Natural killer cell (primary cell): Measurements from ENCODE around the gene ZGPAT. TPM values are rescaled to one million over a fixed set of nuclear protein-coding genes. Genes with fewer than 3 reads are reported as not detected.

Source experiments
- ATAC-seq, 3 donors: fragments of 150-1000 bp in 2 of 3; fragments of 200-7000 bp in 1 of 3; cut with Tn5 transposase; 1 replicate in 1 of 3; 2 replicates in 2 of 3; pipeline ENCODE4 v1.10.0; 2021; ENCODE audit warnings: mild to moderate bottlenecking in 2 of 3, moderate library complexity in 2 of 3
- DNase-seq, 2 donors: peaks; one replicate each; pipeline versions ENCODE4 v3.0.0 to v3.0.0-alpha.2; 2013 to 2021; ENCODE audit warnings: mixed read lengths in 1 of 2
- H3K27ac ChIP-seq: one replicate; pipeline ENCODE4 v1.5.1; 2013; ENCODE audit warnings: mild to moderate bottlenecking, low read length
- H3K27me3 ChIP-seq: one replicate; pipeline ENCODE4 v1.6.1; 2013; ENCODE audit warnings: low read length; ENCODE audit not compliant: control insufficient read depth, insufficient read depth
- H3K36me3 ChIP-seq: one replicate; pipeline ENCODE4 v1.6.1; 2013; ENCODE audit warnings: low read length; ENCODE audit not compliant: control insufficient read depth, insufficient read depth
- H3K4me1 ChIP-seq: one replicate; pipeline ENCODE4 v1.6.1; 2013; ENCODE audit warnings: low read length; ENCODE audit not compliant: control insufficient read depth, insufficient read depth
- H3K4me3 ChIP-seq: one replicate; pipeline ENCODE4 v1.5.1; 2013; ENCODE audit warnings: low read length
- H3K9me3 ChIP-seq: one replicate; pipeline ENCODE4 v1.6.1; 2013; ENCODE audit warnings: low read length; ENCODE audit not compliant: control insufficient read depth, insufficient read depth
- H3K27ac Mint-ChIP-seq, 2 donors: one replicate each; pipeline ENCODE4 v1.8.0; 2022; ENCODE audit warnings: mild to moderate bottlenecking in 2 of 2, mixed read lengths in 2 of 2, moderate library complexity in 1 of 2
- H3K27me3 Mint-ChIP-seq, 2 donors: one replicate each; pipeline ENCODE4 v1.8.0; 2022; ENCODE audit warnings: low read depth in 2 of 2, mixed read lengths in 2 of 2
- H3K36me3 Mint-ChIP-seq: one replicate; pipeline ENCODE4 v1.8.0; 2022; ENCODE audit warnings: mixed read lengths
- H3K4me1 Mint-ChIP-seq, 2 donors: one replicate each; pipeline ENCODE4 v1.8.0; 2022; ENCODE audit warnings: mixed read lengths in 2 of 2
- H3K4me3 Mint-ChIP-seq: one replicate; pipeline ENCODE4 v1.8.0; 2022; ENCODE audit warnings: mild to moderate bottlenecking, moderate library complexity, mixed read lengths
- H3K9me3 Mint-ChIP-seq, 2 donors: one replicate each; pipeline ENCODE4 v1.8.0; 2022; ENCODE audit warnings: mixed read lengths in 2 of 2
- CTCF ChIP-seq: fragments of 200-600 bp; IDR thresholded peaks from one replicate; pipeline ENCODE4 v1.8.0; 2022; ENCODE audit warnings: antibody characterized with exemption
- WGBS: methylation state at CpG from one replicate; pipeline ENCODE4 v1.1.7; 2013; ENCODE audit warnings: missing lambda C conversion rate; ENCODE audit not compliant: insufficient coverage; 5-methylcytosine and 5-hydroxymethylcytosine counted together
- intact Hi-C: fragments of 100-400 bp; cut with micrococcal nuclease; formaldehyde crosslinking; loops from one replicate; pipeline ENCODE4 v1.14.2; 2022
- total RNA-seq, 4 donors: library from RNA; stranded (reverse); fragments of 120-200 nt in 1 of 4; gene quantifications; one replicate each; pipeline versions ENCODE4 v1.2.3 to v1.2.4, GENCODE V29; 2013 to 2022

ZGPAT gene
- total RNA-seq, 3 donors from 2014 or later (not counting 1 experiment from before 2014, with no cell fraction given), result 39.3 to 47.7 (median 46.1) TPM

- H3K9me3 Mint-ChIP-seq, result no peaks in the 10 kb centered on the region
- peak overlapping the region; percentile 78 for H3K27ac ChIP-seq
- peaks cover 33% of the 10 kb centered on the region for H3K4me1 ChIP-seq
- peak; percentile 55 to 68 (median 60) for ATAC-seq
- DNase-seq, result peak; percentile 58 to 81
- peak overlapping the region; percentile 40 for H3K4me3 ChIP-seq
- no peaks in the 10 kb centered on the region for H3K27me3 Mint-ChIP-seq
- H3K36me3 ChIP-seq, result peaks cover 30% of the 10 kb centered on the region
- peak overlapping the region; percentile 83 to 87 for H3K27ac Mint-ChIP-seq
- H3K27me3 ChIP-seq, result no peaks in the 10 kb centered on the region
- H3K36me3 Mint-ChIP-seq, result peaks cover under 1% of the 10 kb centered on the region
- WGBS, result 4% methylated on average over 56 of the region's 56 CpGs
- peak overlapping the region; percentile 84 for H3K4me3 Mint-ChIP-seq
- TF ChIP-seq CTCF, result no peak
- intact Hi-C loops, result loop anchor here (1.0 to 5.0 kb wide), 3 partner anchors 35 to 158 kb away; partner anchors contain the start of gene TPD52L2
- peaks cover 31 to 39% of the 10 kb centered on the region in 2 donors for H3K4me1 Mint-ChIP-seq
- no peaks in the 10 kb centered on the region for H3K9me3 ChIP-seq
Observed at GRCh38 chr20:63706852-63707557, 834 bp upstream of the ZGPAT start.

- H3K27me3 Mint-ChIP-seq, result no peaks in the 10 kb centered on the region
- peak; percentile 18 to 27 (median 18) for ATAC-seq
- H3K9me3 Mint-ChIP-seq, result no peaks in the 10 kb centered on the region
- WGBS, result 27% methylated on average over 67 of the region's 67 CpGs
- Histone ChIP-seq H3K4me1 (peaks cover 29% of the 10 kb centered on the region), H3K9me3 (no peaks in the 10 kb centered on the region), H3K36me3 (peaks cover 34% of the 10 kb centered on the region), H3K4me3 (peak overlapping the region; percentile 43), H3K27me3 (no peaks in the 10 kb centered on the region), H3K27ac (peak overlapping the region; percentile 52)
- peak in 1 of 2 donors; percentile 42 for DNase-seq
- peaks cover 37 to 42% of the 10 kb centered on the region in 2 donors for H3K4me1 Mint-ChIP-seq
- intact Hi-C loops, result loop anchor here (5.0 kb wide), 1 partner anchor 34 kb away; no protein-coding TSS in a partner anchor
- H3K36me3 Mint-ChIP-seq, result peaks cover 7% of the 10 kb centered on the region
- peak overlapping the region; percentile 78 for H3K4me3 Mint-ChIP-seq
- peak overlapping the region; percentile 79 to 87 for H3K27ac Mint-ChIP-seq
- no peak for TF ChIP-seq CTCF
Observed at GRCh38 chr20:63708301-63709148, 686 bp downstream of the ZGPAT start.

DNA sequence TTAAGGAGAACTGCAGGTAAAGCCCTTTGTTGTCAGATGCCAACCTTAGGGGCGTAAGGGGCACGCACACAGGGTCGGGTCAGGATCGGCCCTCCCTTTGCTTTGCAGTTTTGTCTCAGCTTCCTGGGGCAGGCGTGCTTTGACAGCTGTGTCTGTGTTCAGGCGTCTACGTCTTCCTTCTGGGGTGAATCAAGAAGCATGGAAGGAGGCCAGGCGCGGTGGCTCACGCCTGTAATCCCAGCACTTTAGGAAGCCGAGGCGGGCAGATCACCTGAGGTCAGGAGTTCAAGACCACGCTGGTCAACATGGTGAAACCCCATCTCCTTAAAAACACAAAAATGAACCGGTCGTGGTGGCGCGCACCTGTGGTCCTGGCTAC lies 1.3 kb downstream of the ZGPAT start:
- Mint-ChIP-seq H3K9me3 (no peaks in the 10 kb centered on the region), H3K4me3 (peak overlapping the region; percentile 78), H3K27ac (peak overlapping the region; percentile 79 to 87), H3K4me1 (peaks cover 37 to 42% of the 10 kb centered on the region in 2 donors), H3K36me3 (peaks cover 7% of the 10 kb centered on the region), H3K27me3 (no peaks in the 10 kb centered on the region)
- Histone ChIP-seq H3K4me3 (no peak overlapping the region), H3K9me3 (no peaks in the 10 kb centered on the region), H3K27me3 (no peaks in the 10 kb centered on the region), H3K36me3 (peaks cover 30% of the 10 kb centered on the region), H3K4me1 (peaks cover 29% of the 10 kb centered on the region), H3K27ac (no peak overlapping the region)
- WGBS, result 92% methylated on average over 17 of the region's 17 CpGs
- ATAC-seq (no peak), DNase-seq (no peak)
- intact Hi-C loops, result loop anchor here (5.0 kb wide), 1 partner anchor 33 kb away; no protein-coding TSS in a partner anchor
- TF ChIP-seq CTCF, result no peak
